ENCODE data around the gene NTRK2.

The NTRK2 gene

DNA sequence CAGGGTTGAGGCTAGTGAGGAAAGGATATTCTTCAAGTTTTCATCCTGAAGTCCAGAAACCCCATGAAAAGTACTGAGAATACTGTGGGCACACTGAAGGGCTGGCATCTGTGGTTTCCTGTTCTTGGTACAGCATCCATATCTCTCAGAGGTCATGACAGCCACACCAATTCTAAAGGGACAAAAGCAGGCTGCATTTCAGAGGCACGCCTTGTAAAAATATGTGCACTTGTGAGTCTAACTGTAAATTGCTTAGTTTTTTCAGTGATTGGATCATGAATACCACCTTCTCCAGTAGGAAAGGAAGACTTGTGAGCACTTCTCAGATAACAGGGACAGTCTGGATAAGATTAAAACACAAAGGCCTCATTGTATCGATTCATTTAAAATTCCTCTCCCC, 230.9 kb downstream of the NTRK2 start:
- no peak for DNase-seq

- DNase-seq, result no peak
These were observed 234.4 kb downstream of the NTRK2 start for GRCh38 chr9:84903963-84904362.

DNA sequence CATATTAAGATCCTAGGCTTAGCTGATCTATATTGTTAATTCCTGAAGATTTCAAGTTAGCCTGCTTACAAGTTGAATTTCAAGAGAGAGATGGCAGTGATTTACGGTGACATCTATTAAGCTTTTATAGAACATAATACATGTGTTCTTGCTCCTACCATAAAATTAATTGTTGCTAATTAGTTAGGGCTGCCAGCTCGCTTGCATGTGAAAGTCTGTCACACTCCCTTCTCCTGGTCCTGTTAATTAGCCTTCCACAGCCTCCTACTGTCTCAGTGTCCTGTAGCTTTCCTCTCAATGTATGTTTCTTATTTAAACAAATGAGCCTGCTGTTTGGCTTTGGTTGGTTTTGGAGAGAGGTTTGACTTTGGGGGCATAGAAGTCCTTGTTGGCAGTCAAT, 247.2 kb downstream of the NTRK2 start:
- DNase-seq, result no peak

GRCh38 chr9:84917366-84918070, 248.0 kb downstream of the NTRK2 start:
- DNase-seq, result no peak

DNA sequence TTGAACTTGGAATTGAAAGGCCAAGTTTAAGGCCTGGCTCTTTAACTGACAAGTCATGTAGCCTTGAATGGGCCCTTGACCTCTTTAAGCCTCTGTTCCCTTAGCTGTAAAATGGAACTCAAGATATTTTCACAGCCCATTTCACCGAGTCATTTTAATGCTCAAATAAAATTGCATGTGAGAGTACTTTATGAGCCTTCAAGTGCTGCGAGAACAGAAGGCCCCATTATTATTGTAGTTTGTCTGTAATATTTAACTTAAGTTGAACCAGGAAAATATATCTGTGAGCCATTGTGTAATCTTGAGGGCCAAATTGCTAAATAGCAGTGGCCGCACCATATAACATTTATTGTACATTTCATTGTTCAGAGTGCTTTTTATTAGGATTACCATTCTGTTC, 249.9 kb downstream of the NTRK2 start:
- DNase-seq, result no peak

DNA sequence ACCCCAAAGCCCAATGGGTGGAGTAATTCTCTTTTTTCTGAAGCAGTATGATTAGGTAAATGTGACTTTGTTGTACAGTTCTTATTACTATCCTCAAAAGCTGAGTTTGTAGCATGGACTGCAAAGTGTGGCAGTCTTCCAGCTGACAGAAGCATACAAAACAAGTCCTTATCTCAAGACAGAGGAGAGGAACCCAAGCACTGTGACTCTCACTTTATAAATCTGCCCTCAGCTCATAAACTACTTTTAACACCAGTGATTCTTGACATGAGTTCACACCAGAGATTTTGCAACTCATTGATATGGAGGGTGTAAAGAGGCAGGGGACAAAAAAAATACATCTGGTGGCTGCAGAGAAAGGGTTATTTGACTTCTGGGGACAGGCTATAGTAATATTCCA, 251.6 kb downstream of the NTRK2 start:
- no peak for DNase-seq

- no peak for DNase-seq
These were observed 252.5 kb downstream of the NTRK2 start for GRCh38 chr9:84922051-84922450.

DNA sequence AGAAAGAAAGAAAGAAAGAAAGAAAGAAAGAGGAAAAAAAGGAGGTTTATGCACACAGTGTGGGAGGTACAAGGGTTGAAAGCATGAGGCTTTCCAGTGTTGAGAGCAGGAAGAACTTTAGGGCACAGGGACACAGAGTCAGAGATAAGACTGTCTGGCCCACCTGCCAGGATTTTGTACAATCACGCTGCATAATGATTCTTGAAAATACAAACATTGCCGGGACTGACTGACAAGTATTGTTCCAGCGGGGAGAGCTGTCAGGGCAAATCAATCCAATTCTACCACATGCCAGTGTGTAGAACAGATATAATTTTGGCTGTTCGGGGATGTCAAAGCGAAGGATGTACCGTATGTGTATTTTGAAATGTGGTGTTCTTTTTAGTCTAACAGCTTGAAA, 254.7 kb downstream of the NTRK2 start:
- DNase-seq, result no peak

GRCh38 chr9:84925225-84925872, 255.8 kb downstream of the NTRK2 start:
- no peak for DNase-seq

GRCh38 chr9:84926793-84927192, 257.3 kb downstream of the NTRK2 start:
- no peak for DNase-seq

- no peak for DNase-seq
These were observed 258.9 kb downstream of the NTRK2 start for GRCh38 chr9:84928419-84928818.

GRCh38 chr9:84929068-84929467, 259.5 kb downstream of the NTRK2 start:
- no peak for DNase-seq

GRCh38 chr9:84932915-84933527, 263.5 kb downstream of the NTRK2 start:
- DNase-seq, result no peak

GRCh38 chr9:84935528-84936117, 266.1 kb downstream of the NTRK2 start:
- DNase-seq, result no peak

DNA sequence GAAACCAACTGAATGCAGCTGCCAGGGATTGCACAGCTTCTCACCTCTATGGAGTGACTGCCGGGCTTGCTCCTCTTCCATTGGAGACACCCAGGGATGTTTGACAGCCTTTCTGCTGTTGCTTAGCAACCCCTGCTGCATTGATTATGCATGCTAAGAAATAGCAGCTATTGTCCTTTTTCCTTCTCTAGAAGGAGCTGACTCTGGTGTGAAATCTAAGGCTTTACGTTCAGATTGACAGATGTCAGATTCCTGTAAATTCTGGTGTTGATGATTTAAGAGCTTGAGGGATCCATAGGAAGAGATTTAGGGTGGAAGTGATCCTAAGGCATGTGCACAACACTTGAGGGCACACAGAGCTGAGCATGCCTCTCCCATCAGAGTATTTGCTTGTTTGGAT, 267.7 kb downstream of the NTRK2 start:
- DNase-seq, result no peak

GRCh38 chr9:84937581-84937980, 268.1 kb downstream of the NTRK2 start:
- DNase-seq, result no peak

GRCh38 chr9:84939774-84940173, 270.2 kb downstream of the NTRK2 start:
- no peak for DNase-seq

GRCh38 chr9:84940294-84940693, 270.8 kb downstream of the NTRK2 start:
- DNase-seq, result no peak

- no peak for DNase-seq
These were observed 272.3 kb downstream of the NTRK2 start for GRCh38 chr9:84941792-84942191.

- no peak for DNase-seq
These were observed 274.0 kb downstream of the NTRK2 start for GRCh38 chr9:84943482-84944050.

DNA sequence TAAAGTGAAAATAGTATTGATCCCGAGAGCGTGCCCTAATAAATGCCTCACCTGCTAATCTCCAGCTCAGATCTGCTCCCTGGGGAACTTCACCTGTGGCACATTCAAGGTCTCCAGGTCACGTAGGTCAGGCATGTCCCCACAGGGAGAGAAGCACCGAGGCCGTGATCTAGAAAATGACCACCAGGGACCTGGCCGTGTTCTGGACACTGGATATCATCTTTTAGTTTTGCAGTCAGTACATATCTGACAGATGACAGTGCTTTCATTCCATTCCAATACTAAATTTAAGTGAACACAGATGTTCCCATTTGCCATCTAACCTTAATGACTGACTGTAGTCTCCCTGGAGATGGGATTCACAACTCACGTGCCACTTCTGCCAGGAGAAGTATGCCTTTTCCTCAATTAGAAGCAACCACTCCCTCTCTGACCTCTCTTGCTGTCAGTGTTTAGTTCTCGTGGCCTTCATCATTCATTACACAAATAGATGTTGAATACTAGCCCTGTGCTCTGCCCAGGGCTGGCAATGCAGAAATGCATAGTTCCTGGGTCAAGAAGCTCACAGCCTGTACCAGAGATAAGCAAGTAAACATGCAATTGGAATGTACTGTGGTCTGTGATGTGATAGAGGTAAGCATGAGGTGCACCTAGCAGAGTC, 276.5 kb downstream of the NTRK2 start:
- DNase-seq, result no peak

- no peak for DNase-seq
These were observed 278.0 kb downstream of the NTRK2 start for GRCh38 chr9:84947412-84947972.

GRCh38 chr9:84949258-84949657, 279.7 kb downstream of the NTRK2 start:
- DNase-seq, result no peak

Measured in T-helper 9 cell (primary cell).